ENCODE measurements around the gene TMEM25. TPM values are rescaled to one million over a fixed set of nuclear protein-coding genes. Genes with fewer than 3 reads are reported as not detected.
A peak's percentile ranks its signal among the peaks of the same experiment; 100 is the strongest.
"Not testable (repeated sequence)": the region's sequence is repeated elsewhere in the genome, so short reads cannot be mapped to it uniquely, and the experiment has no call there.

Gene TMEM25
- total RNA-seq, 2 experiments from 2014 or later: 11.8 to 12.5 TPM

DNA sequence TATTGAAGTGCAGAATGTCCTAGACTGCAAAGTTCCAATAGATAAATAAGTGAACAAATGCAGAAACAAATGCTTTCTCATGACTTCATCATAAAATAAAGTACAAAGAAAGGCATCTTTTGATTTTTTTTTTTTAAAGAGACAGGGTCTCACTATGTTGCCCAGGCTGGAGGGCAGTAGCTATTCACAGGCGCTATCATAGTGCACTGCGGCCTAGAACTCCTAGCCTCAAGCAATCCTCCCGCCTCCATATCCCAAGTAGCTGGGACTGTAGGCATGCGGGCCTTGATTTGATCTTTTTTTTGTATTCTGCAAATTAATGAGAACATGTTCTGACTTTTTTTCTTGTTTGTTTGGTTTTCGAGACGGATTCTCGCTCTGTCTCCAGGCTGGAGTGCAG, 43.6 kb downstream of the TMEM25 start:
- Mint-ChIP-seq H3K4me3 (peak overlapping the region; percentile 35), H3K27me3 (no peaks in the 10 kb centered on the region), H3K4me1 (peaks cover 46% of the 10 kb centered on the region), H3K9me3 (no peaks in the 10 kb centered on the region), H3K36me3 (peaks cover 22% of the 10 kb centered on the region), H3K27ac (no peak overlapping the region)
- ATAC-seq (ENCODE audit: low read depth): no peak
- POLR2A ChIA-PET: interaction anchor here (0.7 kb wide), 1 partner anchor 28 kb away, joined by 3 read pairs; no protein-coding TSS in a partner anchor
- DNase-seq: no peak

DNA sequence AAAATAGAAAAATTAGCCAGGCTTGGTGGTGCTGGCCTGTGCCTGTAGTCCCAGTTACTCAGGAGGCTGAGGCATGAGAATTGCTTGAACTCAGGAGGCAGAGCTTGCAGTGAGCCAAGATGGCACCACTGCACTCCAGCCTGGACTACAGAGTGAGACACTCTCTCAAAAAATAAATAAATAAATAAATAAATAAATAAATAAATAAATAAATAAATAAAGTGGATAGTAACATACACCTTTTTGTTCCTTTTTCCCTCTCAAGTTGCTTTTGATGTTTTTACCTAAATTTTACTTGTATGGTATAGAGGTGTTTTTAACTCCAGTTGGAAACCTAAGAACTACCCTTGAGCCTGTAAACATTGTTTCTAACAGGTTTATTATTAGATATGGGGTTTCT, 47.0 kb downstream of the TMEM25 start:
- POLR2A ChIA-PET; H3K4me3 Mint-ChIP-seq; DNase-seq; ATAC-seq (ENCODE audit: low read depth); H3K9me3 Mint-ChIP-seq; H3K27ac Mint-ChIP-seq; H3K27me3 Mint-ChIP-seq: not testable (repeated sequence)
- peaks cover 38% of the 10 kb centered on the region for H3K4me1 Mint-ChIP-seq
- H3K36me3 Mint-ChIP-seq: peaks cover 23% of the 10 kb centered on the region

DNA sequence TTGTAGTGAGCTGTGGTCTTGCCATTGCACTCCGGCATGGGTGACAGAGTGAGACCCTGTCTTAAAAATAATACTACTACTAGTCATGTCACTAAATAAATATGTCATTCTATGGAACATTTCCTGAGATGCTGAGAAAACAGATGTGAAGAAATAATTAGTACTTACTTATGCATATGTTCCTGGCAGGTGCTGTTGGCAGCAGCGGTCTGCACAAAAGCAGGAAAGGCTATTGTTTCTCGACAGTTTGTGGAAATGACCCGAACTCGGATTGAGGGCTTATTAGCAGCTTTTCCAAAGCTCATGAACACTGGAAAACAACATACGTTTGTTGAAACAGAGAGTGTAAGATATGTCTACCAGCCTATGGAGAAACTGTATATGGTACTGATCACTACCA, 50.1 kb downstream of the TMEM25 start:
- Mint-ChIP-seq H3K36me3 (peaks cover 25% of the 10 kb centered on the region), H3K4me1 (peaks cover 14% of the 10 kb centered on the region), H3K27me3 (no peaks in the 10 kb centered on the region), H3K9me3 (no peaks in the 10 kb centered on the region), H3K4me3 (no peak overlapping the region), H3K27ac (no peak overlapping the region)
- no peak for DNase-seq
- no peak for ATAC-seq (ENCODE audit: low read depth)
- POLR2A ChIA-PET: no interaction called here

Other genes starting within 250 kb of the TMEM25 start
- gene CD3E, start 226.5 kb upstream of the TMEM25 start, total RNA-seq: 100 to 1,000 TPM; 607 to 630 TPM
- 100 to 1,000 TPM; 424 to 433 TPM for gene CD3D, start 188.5 kb upstream of the TMEM25 start, total RNA-seq
- gene CD3G, start 186.8 kb upstream of the TMEM25 start, total RNA-seq: 100 to 1,000 TPM; 199 to 212 TPM
- gene UBE4A, start 171.6 kb upstream of the TMEM25 start, total RNA-seq: 10 to 100 TPM; 43.4 to 44.4 TPM
- 100 to 1,000 TPM; 202 to 224 TPM for gene ATP5MG, start 129.6 kb upstream of the TMEM25 start, total RNA-seq
- 100 to 1,000 TPM; 117 to 126 TPM for gene KMT2A, start 94.7 kb upstream of the TMEM25 start, total RNA-seq
- gene TTC36, start 3.7 kb upstream of the TMEM25 start, total RNA-seq: 1 to 10 TPM in 1 of 2 experiments, under 1 TPM in 1; 0.68 to 1.0 TPM
- 10 to 100 TPM; 12.1 to 14.3 TPM for gene IFT46, start 34.7 kb downstream of the TMEM25 start, total RNA-seq
- gene ARCN1, start 41.2 kb downstream of the TMEM25 start, total RNA-seq: 100 to 1,000 TPM; 107 to 108 TPM
- 1 to 10 TPM; 2.7 to 3.3 TPM for gene PHLDB1, start 76.4 kb downstream of the TMEM25 start, total RNA-seq
- gene TREH, start 148.5 kb downstream of the TMEM25 start, total RNA-seq: not detected